MM.1S (cell line): ENCODE results near the gene KCNK17.

ENCODE experiments used
- DNase-seq: peaks from one replicate; pipeline ENCODE4 v3.0.0-alpha.2; 2015
- H2AFZ ChIP-seq: fragments of 300-600 bp; sonication (generic); 2 replicates; pipeline ENCODE4 v1.6.0; 2016; ENCODE audit warnings: antibody characterized with exemption, low read length
- H3F3A ChIP-seq: fragments of 300-600 bp; sonication (generic); 2 replicates; pipeline ENCODE4 v1.6.1; 2016; ENCODE audit warnings: mild to moderate bottlenecking, antibody characterized with exemption, low read length, moderate library complexity, mixed read lengths; ENCODE audit not compliant: insufficient read depth
- H3K27ac ChIP-seq: fragments of 300-600 bp; sonication (generic); 2 replicates; pipeline ENCODE4 v1.5.1; 2016; ENCODE audit warnings: mild to moderate bottlenecking, low read length
- H3K27me3 ChIP-seq: fragments of 300-600 bp; sonication (generic); replicated peaks from 2 replicates; pipeline ENCODE4 v1.6.0; 2016; ENCODE audit warnings: low read length; ENCODE audit not compliant: insufficient read depth
- H3K36me3 ChIP-seq: fragments of 300-600 bp; sonication (generic); replicated peaks from 2 replicates; pipeline ENCODE4 v1.6.1; 2016; ENCODE audit warnings: mild to moderate bottlenecking, low read length, mixed read lengths; ENCODE audit not compliant: insufficient read depth
- H3K4me1 ChIP-seq: fragments of 300-600 bp; sonication (generic); 2 replicates; pipeline ENCODE4 v1.6.1; 2016; ENCODE audit warnings: low read length, mixed read lengths
- H3K4me2 ChIP-seq: fragments of 300-600 bp; sonication (generic); 2 replicates; pipeline ENCODE4 v1.6.0; 2016; ENCODE audit warnings: low read depth, low read length
- H3K4me3 ChIP-seq: fragments of 300-600 bp; sonication (generic); 2 replicates; pipeline ENCODE4 v1.5.1; 2016; ENCODE audit warnings: low read length, mixed read lengths
- H3K79me2 ChIP-seq: fragments of 300-600 bp; sonication (generic); 2 replicates; pipeline ENCODE4 v1.6.1; 2016; ENCODE audit warnings: mixed run types, low read length, mixed read lengths
- H3K9ac ChIP-seq: fragments of 300-600 bp; sonication (generic); 2 replicates; pipeline ENCODE4 v1.6.1; 2016; ENCODE audit warnings: low read length, mixed read lengths
- H3K9me2 ChIP-seq: fragments of 300-600 bp; sonication (generic); replicated peaks from 2 replicates; pipeline ENCODE4 v1.6.1; 2016; ENCODE audit warnings: mild to moderate bottlenecking, low read length, mixed read lengths; ENCODE audit not compliant: insufficient read depth
- H3K9me3 ChIP-seq: fragments of 300-600 bp; sonication (generic); replicated peaks from 2 replicates; pipeline ENCODE4 v1.6.1; 2016; ENCODE audit warnings: mild to moderate bottlenecking, low read length, mixed read lengths; ENCODE audit not compliant: insufficient read depth
- H4K20me1 ChIP-seq: fragments of 300-600 bp; sonication (generic); 2 replicates; pipeline ENCODE4 v1.6.1; 2016; ENCODE audit warnings: mild to moderate bottlenecking, low read length, moderate library complexity, mixed read lengths; ENCODE audit not compliant: insufficient read depth
- EZH2 ChIP-seq: fragments of 300-600 bp; sonication (generic); optimal IDR thresholded peaks from 2 replicates; pipeline ENCODE3; 2017; ENCODE audit warnings: low read depth, mild to moderate bottlenecking, antibody characterized with exemption, low read length, mixed read lengths
- EZH2phosphoT487 ChIP-seq: fragments of 300-600 bp; sonication (generic); IDR thresholded peaks from 2 replicates; pipeline ENCODE4 v1.6.1; 2018; ENCODE audit warnings: antibody characterized with exemption, low read length
- TF ChIP-seq, protein P1 (sequence below): fragments of 300-600 bp; sonication (generic); IDR thresholded peaks from 2 replicates; pipeline ENCODE4 v1.5.1; 2016; ENCODE audit warnings: antibody characterized with exemption, low read length, mixed read lengths

The KCNK17 gene

GRCh38 chr6:39274903-39275302, 39.3 kb downstream of the KCNK17 start:
- no peak overlapping the region for H3K9ac ChIP-seq
- no peaks in the 10 kb centered on the region for H3K9me2 ChIP-seq
- no peak for DNase-seq
- no peak overlapping the region for H2AFZ ChIP-seq
- no peaks in the 10 kb centered on the region for H4K20me1 ChIP-seq
- no peaks in the 10 kb centered on the region for H3K79me2 ChIP-seq
- H3K4me3 ChIP-seq: no peak overlapping the region
- H3K27ac ChIP-seq: no peak overlapping the region
- H3K4me2 ChIP-seq: no peak overlapping the region
- H3F3A ChIP-seq: no peaks in the 10 kb centered on the region
- H3K4me1 ChIP-seq: no peaks in the 10 kb centered on the region
- TF ChIP-seq EZH2phosphoT487 (no peak), EZH2 (no peak)
- TF ChIP-seq, protein P1, sequence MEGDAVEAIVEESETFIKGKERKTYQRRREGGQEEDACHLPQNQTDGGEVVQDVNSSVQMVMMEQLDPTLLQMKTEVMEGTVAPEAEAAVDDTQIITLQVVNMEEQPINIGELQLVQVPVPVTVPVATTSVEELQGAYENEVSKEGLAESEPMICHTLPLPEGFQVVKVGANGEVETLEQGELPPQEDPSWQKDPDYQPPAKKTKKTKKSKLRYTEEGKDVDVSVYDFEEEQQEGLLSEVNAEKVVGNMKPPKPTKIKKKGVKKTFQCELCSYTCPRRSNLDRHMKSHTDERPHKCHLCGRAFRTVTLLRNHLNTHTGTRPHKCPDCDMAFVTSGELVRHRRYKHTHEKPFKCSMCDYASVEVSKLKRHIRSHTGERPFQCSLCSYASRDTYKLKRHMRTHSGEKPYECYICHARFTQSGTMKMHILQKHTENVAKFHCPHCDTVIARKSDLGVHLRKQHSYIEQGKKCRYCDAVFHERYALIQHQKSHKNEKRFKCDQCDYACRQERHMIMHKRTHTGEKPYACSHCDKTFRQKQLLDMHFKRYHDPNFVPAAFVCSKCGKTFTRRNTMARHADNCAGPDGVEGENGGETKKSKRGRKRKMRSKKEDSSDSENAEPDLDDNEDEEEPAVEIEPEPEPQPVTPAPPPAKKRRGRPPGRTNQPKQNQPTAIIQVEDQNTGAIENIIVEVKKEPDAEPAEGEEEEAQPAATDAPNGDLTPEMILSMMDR: no peak
- no peaks in the 10 kb centered on the region for H3K36me3 ChIP-seq
- H3K9me3 ChIP-seq: no peaks in the 10 kb centered on the region
- H3K27me3 ChIP-seq: no peaks in the 10 kb centered on the region

GRCh38 chr6:39274471-39274870, 39.7 kb downstream of the KCNK17 start:
- H4K20me1 ChIP-seq: no peaks in the 10 kb centered on the region
- H3K4me1 ChIP-seq: no peaks in the 10 kb centered on the region
- H3K27me3 ChIP-seq: no peaks in the 10 kb centered on the region
- H3K4me2 ChIP-seq: no peak overlapping the region
- H2AFZ ChIP-seq: no peak overlapping the region
- no peaks in the 10 kb centered on the region for H3F3A ChIP-seq
- no peaks in the 10 kb centered on the region for H3K36me3 ChIP-seq
- H3K9me2 ChIP-seq: no peaks in the 10 kb centered on the region
- no peak overlapping the region for H3K9ac ChIP-seq
- H3K79me2 ChIP-seq: no peaks in the 10 kb centered on the region
- TF ChIP-seq, protein P1: no peak
- TF ChIP-seq EZH2: no peak
- no peak for TF ChIP-seq EZH2phosphoT487
- H3K9me3 ChIP-seq: no peaks in the 10 kb centered on the region
- no peak overlapping the region for H3K27ac ChIP-seq
- DNase-seq: no peak
- no peak overlapping the region for H3K4me3 ChIP-seq

DNA sequence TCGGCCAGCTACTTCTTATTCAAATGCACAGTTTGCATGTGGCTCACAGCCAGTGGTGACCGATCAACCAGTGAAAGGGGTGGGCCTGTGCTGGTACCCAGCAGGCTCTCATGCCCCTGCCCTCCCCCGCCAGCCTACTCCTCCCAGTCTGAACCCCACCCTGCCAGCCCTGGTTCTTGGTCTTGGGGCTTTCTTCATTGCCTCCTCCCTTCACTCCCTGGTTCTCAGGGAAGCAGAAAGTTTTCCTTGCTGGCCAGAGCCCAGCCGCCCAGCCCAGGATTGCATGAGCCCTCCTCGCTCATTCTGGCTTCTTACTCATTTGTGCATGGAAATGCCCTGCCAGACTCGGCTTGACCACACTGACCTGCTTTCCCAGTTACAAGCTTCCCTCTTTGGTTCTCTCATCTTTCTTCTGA, 40.8 kb downstream of the KCNK17 start:
- Histone ChIP-seq H2AFZ (no peak overlapping the region), H3K4me2 (no peak overlapping the region), H3K4me3 (no peak overlapping the region), H3K79me2 (no peaks in the 10 kb centered on the region), H3K9me2 (no peaks in the 10 kb centered on the region), H3K9ac (no peak overlapping the region), H3K4me1 (no peaks in the 10 kb centered on the region), H3K27me3 (no peaks in the 10 kb centered on the region), H3K27ac (no peak overlapping the region), H3K9me3 (no peaks in the 10 kb centered on the region), H3K36me3 (no peaks in the 10 kb centered on the region), H3F3A (no peaks in the 10 kb centered on the region), H4K20me1 (no peaks in the 10 kb centered on the region)
- TF ChIP-seq EZH2phosphoT487 (no peak), EZH2 (no peak)
- TF ChIP-seq, protein P1: no peak
- no peak for DNase-seq
